GM18858 (cell line): ENCODE results near the gene SAMD4B.
"Not testable (repeated sequence)": the region's sequence is repeated elsewhere in the genome, so short reads cannot be mapped to it uniquely, and the experiment has no call there.

Source experiments
- ATAC-seq: cut with Tn5 transposase; IDR thresholded peaks from one replicate; pipeline ENCODE4 v1.9.1; 2021; ENCODE audit not compliant: unreplicated experiment

SAMD4B gene

GRCh38 chr19:39362682-39363657 lies 20.7 kb downstream of the SAMD4B start:
- ATAC-seq, result no peak

GRCh38 chr19:39363901-39364457 lies 21.8 kb downstream of the SAMD4B start:
- ATAC-seq, result no peak

GRCh38 chr19:39365531-39365930 lies 23.3 kb downstream of the SAMD4B start:
- no peak for ATAC-seq

- no peak for ATAC-seq
These were observed 27.0 kb downstream of the SAMD4B start for GRCh38 chr19:39369200-39369599.

- ATAC-seq, result no peak
These were observed 28.5 kb downstream of the SAMD4B start for GRCh38 chr19:39370735-39371134.

- no peak for ATAC-seq
These were observed 30.0 kb downstream of the SAMD4B start for GRCh38 chr19:39372047-39372802.

- no peak for ATAC-seq
These were observed 30.7 kb downstream of the SAMD4B start for GRCh38 chr19:39372941-39373340.

GRCh38 chr19:39375929-39376328 lies 33.7 kb downstream of the SAMD4B start:
- ATAC-seq, result no peak

GRCh38 chr19:39377373-39378362 lies 35.4 kb downstream of the SAMD4B start:
- ATAC-seq, result no peak

GRCh38 chr19:39379366-39379765 lies 37.1 kb downstream of the SAMD4B start:
- not testable (repeated sequence) for ATAC-seq

- ATAC-seq, result no peak
These were observed 37.7 kb downstream of the SAMD4B start for GRCh38 chr19:39379865-39380396.

- no peak for ATAC-seq
These were observed 38.6 kb downstream of the SAMD4B start for GRCh38 chr19:39380521-39381502.

- ATAC-seq, result no peak
These were observed 39.8 kb downstream of the SAMD4B start for GRCh38 chr19:39381910-39382611.

- ATAC-seq, result no peak
These were observed 41.0 kb downstream of the SAMD4B start for GRCh38 chr19:39382991-39383828.

GRCh38 chr19:39384839-39385568 lies 42.8 kb downstream of the SAMD4B start:
- ATAC-seq, result no peak

- no peak for ATAC-seq
These were observed 43.6 kb downstream of the SAMD4B start for GRCh38 chr19:39385629-39386411.
